Measurements from ENCODE around the gene HNRNPUL2.

The HNRNPUL2 gene

DNA sequence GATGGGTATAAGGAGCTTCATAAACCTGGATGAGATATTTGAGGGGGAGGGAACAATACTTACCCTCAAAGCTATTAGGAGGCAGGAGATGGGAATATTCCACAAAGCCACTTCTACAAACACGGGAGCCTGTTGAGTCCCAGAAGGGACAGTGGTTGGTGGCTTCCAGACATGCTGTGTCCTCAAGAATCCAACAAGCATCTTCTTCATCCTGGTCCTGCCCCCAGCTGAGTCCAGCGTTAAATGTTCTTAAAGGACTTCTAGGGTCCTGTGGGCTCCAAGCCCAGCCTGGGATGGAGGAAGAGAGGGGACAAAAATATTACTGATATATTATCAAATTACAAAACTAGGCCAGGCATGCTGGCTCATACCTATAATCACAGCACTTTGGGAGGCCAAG lies 59.8 kb downstream of the HNRNPUL2 start:
- Histone ChIP-seq H3K4me1 (ENCODE audit: low read depth, poor library complexity, severe bottlenecking) (peaks cover 13% of the 10 kb centered on the region), H3K27ac (no peak overlapping the region), H3K79me2 (ENCODE audit: insufficient read depth, low read depth) (peaks cover 5% of the 10 kb centered on the region; the same call in 1 of the 2 replicates), H3K4me3 (IDR thresholded peaks at IDR 0.05; ENCODE audit: insufficient read depth, low read depth, low read length) (no peak overlapping the region), H4K20me1 (ENCODE audit: insufficient read depth) (no peaks in the 10 kb centered on the region), H3K36me3 (ENCODE audit: insufficient read depth) (no peaks in the 10 kb centered on the region), H3K27me3 (ENCODE audit: insufficient read depth, low read depth) (no peaks in the 10 kb centered on the region), H2AFZ (ENCODE audit: low read depth) (no peak overlapping the region), H3K4me2 (no peak overlapping the region), H3K9ac (no peak overlapping the region)
- TF ChIP-seq, protein P1, sequence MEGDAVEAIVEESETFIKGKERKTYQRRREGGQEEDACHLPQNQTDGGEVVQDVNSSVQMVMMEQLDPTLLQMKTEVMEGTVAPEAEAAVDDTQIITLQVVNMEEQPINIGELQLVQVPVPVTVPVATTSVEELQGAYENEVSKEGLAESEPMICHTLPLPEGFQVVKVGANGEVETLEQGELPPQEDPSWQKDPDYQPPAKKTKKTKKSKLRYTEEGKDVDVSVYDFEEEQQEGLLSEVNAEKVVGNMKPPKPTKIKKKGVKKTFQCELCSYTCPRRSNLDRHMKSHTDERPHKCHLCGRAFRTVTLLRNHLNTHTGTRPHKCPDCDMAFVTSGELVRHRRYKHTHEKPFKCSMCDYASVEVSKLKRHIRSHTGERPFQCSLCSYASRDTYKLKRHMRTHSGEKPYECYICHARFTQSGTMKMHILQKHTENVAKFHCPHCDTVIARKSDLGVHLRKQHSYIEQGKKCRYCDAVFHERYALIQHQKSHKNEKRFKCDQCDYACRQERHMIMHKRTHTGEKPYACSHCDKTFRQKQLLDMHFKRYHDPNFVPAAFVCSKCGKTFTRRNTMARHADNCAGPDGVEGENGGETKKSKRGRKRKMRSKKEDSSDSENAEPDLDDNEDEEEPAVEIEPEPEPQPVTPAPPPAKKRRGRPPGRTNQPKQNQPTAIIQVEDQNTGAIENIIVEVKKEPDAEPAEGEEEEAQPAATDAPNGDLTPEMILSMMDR (conservative IDR thresholded peaks at IDR 0.05; ENCODE audit: low read depth, low read length) = no peak

DNA sequence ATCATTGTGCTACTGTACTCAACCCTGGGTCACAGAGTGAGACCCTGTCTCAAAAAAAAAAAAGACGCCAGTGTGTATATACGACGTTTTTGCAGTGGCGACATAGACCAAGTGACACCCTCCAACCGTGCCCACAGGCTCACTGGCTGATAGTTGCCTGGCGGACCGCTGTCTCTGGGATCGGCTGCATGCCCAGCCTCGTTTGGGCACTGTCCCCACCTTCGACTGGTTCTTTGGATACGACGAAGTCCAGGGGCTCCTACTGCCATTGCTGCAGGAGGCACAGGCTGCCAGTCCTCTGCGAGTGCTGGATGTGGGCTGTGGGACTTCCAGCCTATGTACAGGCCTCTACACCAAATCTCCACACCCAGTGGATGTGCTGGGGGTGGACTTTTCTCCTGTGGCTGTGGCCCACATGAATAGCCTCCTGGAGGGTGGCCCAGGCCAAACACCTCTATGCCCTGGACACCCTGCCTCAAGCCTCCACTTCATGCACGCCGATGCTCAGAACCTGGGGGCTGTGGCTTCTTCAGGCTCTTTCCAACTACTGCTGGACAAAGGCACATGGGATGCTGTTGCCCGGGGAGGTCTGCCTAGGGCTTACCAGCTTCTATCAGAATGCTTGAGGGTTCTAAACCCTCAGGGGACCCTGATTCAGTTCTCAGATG lies 60.9 kb downstream of the HNRNPUL2 start:
- Histone ChIP-seq H2AFZ (ENCODE audit: low read depth) (no peak overlapping the region), H3K27me3 (ENCODE audit: insufficient read depth, low read depth) (no peaks in the 10 kb centered on the region), H3K4me1 (ENCODE audit: low read depth, poor library complexity, severe bottlenecking) (peaks cover 13% of the 10 kb centered on the region), H3K4me2 (no peak overlapping the region), H3K27ac (no peak overlapping the region), H3K9ac (no peak overlapping the region), H3K36me3 (ENCODE audit: insufficient read depth) (no peaks in the 10 kb centered on the region), H3K79me2 (ENCODE audit: insufficient read depth, low read depth) (peaks cover under 1% of the 10 kb centered on the region; the same call in 1 of the 2 replicates), H3K4me3 (IDR thresholded peaks at IDR 0.05; ENCODE audit: insufficient read depth, low read depth, low read length) (no peak overlapping the region), H4K20me1 (ENCODE audit: insufficient read depth) (no peaks in the 10 kb centered on the region)
- TF ChIP-seq, protein P1 (conservative IDR thresholded peaks at IDR 0.05; ENCODE audit: low read depth, low read length) = no peak

DNA sequence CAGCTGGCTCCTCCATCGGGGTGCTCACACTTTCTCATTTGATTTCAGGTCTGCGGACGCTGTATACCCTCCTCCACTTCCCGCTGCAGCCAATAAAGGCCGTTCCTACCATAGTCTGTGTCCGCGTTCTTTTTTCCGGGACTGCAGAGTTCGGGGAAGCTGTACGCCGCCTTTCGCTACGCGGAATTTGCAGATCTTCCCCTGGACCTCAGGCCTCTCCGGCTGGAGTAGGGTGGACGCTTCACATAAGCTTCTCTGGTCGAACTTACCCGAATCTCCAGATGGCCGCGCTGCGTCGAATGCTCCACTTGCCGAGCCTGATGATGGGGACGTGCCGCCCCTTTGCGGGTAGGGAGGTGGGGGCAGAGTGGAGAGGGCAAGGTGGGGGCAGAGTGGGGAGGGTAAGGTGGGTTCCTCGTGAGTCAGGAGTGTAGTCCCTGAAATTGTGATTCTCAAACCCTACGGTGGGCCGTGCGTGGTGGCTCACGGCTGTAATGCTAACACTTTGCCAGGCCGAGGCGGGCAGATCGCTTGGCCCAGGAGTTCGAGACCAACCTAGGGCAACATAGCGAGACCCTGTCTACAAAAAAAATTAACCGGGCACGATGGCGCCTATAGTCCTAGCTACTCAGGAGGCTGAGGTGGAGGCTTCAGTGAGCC lies 61.5 kb downstream of the HNRNPUL2 start:
- Histone ChIP-seq H3K36me3 (ENCODE audit: insufficient read depth) (no peaks in the 10 kb centered on the region), H4K20me1 (ENCODE audit: insufficient read depth) (no peaks in the 10 kb centered on the region), H3K4me2 (peak overlapping the region; percentile 71; the same call in 1 of the 2 replicates), H3K9ac (no peak overlapping the region), H2AFZ (ENCODE audit: low read depth) (no peak overlapping the region; the same call in 1 of the 2 replicates), H3K79me2 (ENCODE audit: insufficient read depth, low read depth) (no peaks in the 10 kb centered on the region), H3K4me1 (ENCODE audit: low read depth, poor library complexity, severe bottlenecking) (peaks cover 10% of the 10 kb centered on the region), H3K4me3 (IDR thresholded peaks at IDR 0.05; ENCODE audit: insufficient read depth, low read depth, low read length) (no peak overlapping the region), H3K27ac (no peak overlapping the region), H3K27me3 (ENCODE audit: insufficient read depth, low read depth) (no peaks in the 10 kb centered on the region)
- TF ChIP-seq, protein P1 (conservative IDR thresholded peaks at IDR 0.05; ENCODE audit: low read depth, low read length) = no peak

DNA sequence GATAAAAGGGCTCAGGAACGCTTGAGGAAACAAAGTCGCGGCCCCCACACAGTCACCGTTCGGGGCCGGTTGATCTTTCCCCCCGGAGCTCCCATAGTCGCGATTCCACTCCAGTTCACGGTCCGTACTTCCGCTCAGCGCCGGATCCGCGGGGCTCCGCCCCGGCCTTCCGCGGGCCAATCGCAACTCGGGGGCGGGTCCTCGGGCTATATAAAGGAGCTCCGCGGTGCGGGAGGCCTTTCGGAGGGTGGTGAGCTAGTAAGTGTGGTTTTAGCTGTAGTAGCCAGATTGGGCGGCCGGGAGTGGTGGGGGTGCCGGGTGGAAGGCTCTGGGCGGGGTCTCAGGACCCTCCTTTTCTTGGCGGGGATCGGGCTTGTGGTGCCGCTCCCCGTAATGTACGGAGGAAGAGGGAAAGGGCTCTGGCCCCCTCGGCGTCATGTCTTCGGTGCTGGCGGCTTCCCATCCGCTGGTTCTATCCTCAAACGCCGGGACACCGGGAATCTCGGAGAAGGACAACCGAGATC lies 62.1 kb downstream of the HNRNPUL2 start, which contains the start of the genes C11orf98 and CSKMT:
Gene C11orf98, minus strand, starts transcription at position 136 of the 524 bp plus-strand sequence. Its CDS starts 41 bp downstream, at position 95.
Gene CSKMT, plus strand, starts transcription at position 238 of the 524 bp plus-strand sequence. CDS start 568 bp downstream, outside the sequence.
- no peaks in the 10 kb centered on the region for H3K79me2 ChIP-seq (ENCODE audit: insufficient read depth, low read depth)

More for the DNA sequence above, 62.1 kb downstream of the HNRNPUL2 start, which contains the start of the genes C11orf98 and CSKMT:
- H3K4me2 ChIP-seq = peak within 1 kb of the TSS; percentile 71
- peak within 1 kb of the TSS; percentile 45; the same call in 1 of the 2 replicates for H3K27ac ChIP-seq
- TF ChIP-seq, protein P1 (conservative IDR thresholded peaks at IDR 0.05; ENCODE audit: low read depth, low read length) = no peak
- H2AFZ ChIP-seq (ENCODE audit: low read depth) = peak within 1 kb of the TSS; percentile 84
- peak within 1 kb of the TSS; percentile 67; the same call in 1 of the 2 replicates for H3K9ac ChIP-seq
- H3K27me3 ChIP-seq (ENCODE audit: insufficient read depth, low read depth) = no peaks in the 10 kb centered on the region
- peaks cover 9% of the 10 kb centered on the region for H3K4me1 ChIP-seq (ENCODE audit: low read depth, poor library complexity, severe bottlenecking)
- H4K20me1 ChIP-seq (ENCODE audit: insufficient read depth) = no peaks in the 10 kb centered on the region
- no peaks in the 10 kb centered on the region for H3K36me3 ChIP-seq (ENCODE audit: insufficient read depth)
- no peak within 1 kb of the TSS for H3K4me3 ChIP-seq (IDR thresholded peaks at IDR 0.05; ENCODE audit: insufficient read depth, low read depth, low read length)

Measured in KMS-11 (cell line).